CD4-positive, alpha-beta T cell treated with Interferon gamma for 1 hour (primary cell): ENCODE results near the gene BCL2.
"Not testable (repeated sequence)": the region's sequence is repeated elsewhere in the genome, so short reads cannot be mapped to it uniquely, and the experiment has no call there.

ENCODE experiments used
- DNase-seq: peaks from one replicate; pipeline ENCODE4 v3.0.0-alpha.2; 2020

The BCL2 gene

GRCh38 chr18:63257453-63257852 lies 62.1 kb downstream of the BCL2 start:
- DNase-seq, result no peak

- DNase-seq, result no peak
These were observed 64.1 kb downstream of the BCL2 start for GRCh38 chr18:63255435-63255834.

GRCh38 chr18:63254716-63255399 lies 64.7 kb downstream of the BCL2 start:
- DNase-seq, result no peak

GRCh38 chr18:63253428-63254372 lies 65.9 kb downstream of the BCL2 start:
- no peak for DNase-seq

- no peak for DNase-seq
These were observed 66.6 kb downstream of the BCL2 start for GRCh38 chr18:63253014-63253413.

- no peak for DNase-seq
These were observed 69.8 kb downstream of the BCL2 start for GRCh38 chr18:63249771-63250170.

- DNase-seq, result no peak
These were observed 71.6 kb downstream of the BCL2 start for GRCh38 chr18:63247926-63248325.

- no peak for DNase-seq
These were observed 72.1 kb downstream of the BCL2 start for GRCh38 chr18:63247506-63247905.

GRCh38 chr18:63245600-63245999 lies 74.0 kb downstream of the BCL2 start:
- DNase-seq, result no peak

- DNase-seq, result no peak
These were observed 75.0 kb downstream of the BCL2 start for GRCh38 chr18:63244607-63245006.

- no peak for DNase-seq
These were observed 77.8 kb downstream of the BCL2 start for GRCh38 chr18:63241760-63242159.

GRCh38 chr18:63241317-63241712 lies 78.3 kb downstream of the BCL2 start:
- DNase-seq, result no peak

GRCh38 chr18:63240531-63241316 lies 78.8 kb downstream of the BCL2 start:
- DNase-seq, result no peak

- DNase-seq, result no peak
These were observed 80.9 kb downstream of the BCL2 start for GRCh38 chr18:63238693-63239075.

- DNase-seq, result no peak
These were observed 81.5 kb downstream of the BCL2 start for GRCh38 chr18:63237881-63238692.

GRCh38 chr18:63236921-63237846 lies 82.4 kb downstream of the BCL2 start:
- no peak for DNase-seq

- DNase-seq, result peak; percentile 55
These were observed 83.2 kb downstream of the BCL2 start for GRCh38 chr18:63236406-63236805.

- DNase-seq, result not testable (repeated sequence)
These were observed 83.6 kb downstream of the BCL2 start for GRCh38 chr18:63235920-63236319.

GRCh38 chr18:63234841-63235240 lies 84.7 kb downstream of the BCL2 start:
- DNase-seq, result no peak

GRCh38 chr18:63234432-63234831 lies 85.1 kb downstream of the BCL2 start:
- no peak for DNase-seq

GRCh38 chr18:63233334-63233733 lies 86.2 kb downstream of the BCL2 start:
- DNase-seq, result no peak
